BLaER1 (cell line): Measurements from ENCODE around the gene PRKCH.

ENCODE experiments used
- H3K27ac ChIP-seq: shearing (Covaris generic); formaldehyde crosslinking; 2 replicates; pipeline ENCODE4 v1.8.1; 2022
- H3K27me3 ChIP-seq: shearing (Covaris generic); formaldehyde crosslinking; 2 replicates; pipeline ENCODE4 v1.8.1; 2022
- H3K36me3 ChIP-seq: shearing (Covaris generic); formaldehyde crosslinking; 2 replicates; pipeline ENCODE4 v1.8.1; 2022
- H3K4me1 ChIP-seq: shearing (Covaris generic); formaldehyde crosslinking; 2 replicates; pipeline ENCODE4 v1.8.1; 2022
- H3K4me2 ChIP-seq: shearing (Covaris generic); formaldehyde crosslinking; 2 replicates; pipeline ENCODE4 v1.8.1; 2022
- H3K4me3 ChIP-seq: shearing (Covaris generic); formaldehyde crosslinking; 2 replicates; pipeline ENCODE4 v1.8.1; 2022
- H3K9ac ChIP-seq: shearing (Covaris generic); formaldehyde crosslinking; 2 replicates; pipeline ENCODE4 v1.8.1; 2022
- H3K9me3 ChIP-seq: shearing (Covaris generic); formaldehyde crosslinking; 2 replicates; pipeline ENCODE4 v1.8.1; 2022
- H4K20me1 ChIP-seq: shearing (Covaris generic); formaldehyde crosslinking; 2 replicates; pipeline ENCODE4 v1.8.1; 2022
- Cebpa-rat ChIP-seq: shearing (Covaris generic); IDR thresholded peaks from 2 replicates; pipeline ENCODE4 v1.8.1; 2022

Gene PRKCH

DNA sequence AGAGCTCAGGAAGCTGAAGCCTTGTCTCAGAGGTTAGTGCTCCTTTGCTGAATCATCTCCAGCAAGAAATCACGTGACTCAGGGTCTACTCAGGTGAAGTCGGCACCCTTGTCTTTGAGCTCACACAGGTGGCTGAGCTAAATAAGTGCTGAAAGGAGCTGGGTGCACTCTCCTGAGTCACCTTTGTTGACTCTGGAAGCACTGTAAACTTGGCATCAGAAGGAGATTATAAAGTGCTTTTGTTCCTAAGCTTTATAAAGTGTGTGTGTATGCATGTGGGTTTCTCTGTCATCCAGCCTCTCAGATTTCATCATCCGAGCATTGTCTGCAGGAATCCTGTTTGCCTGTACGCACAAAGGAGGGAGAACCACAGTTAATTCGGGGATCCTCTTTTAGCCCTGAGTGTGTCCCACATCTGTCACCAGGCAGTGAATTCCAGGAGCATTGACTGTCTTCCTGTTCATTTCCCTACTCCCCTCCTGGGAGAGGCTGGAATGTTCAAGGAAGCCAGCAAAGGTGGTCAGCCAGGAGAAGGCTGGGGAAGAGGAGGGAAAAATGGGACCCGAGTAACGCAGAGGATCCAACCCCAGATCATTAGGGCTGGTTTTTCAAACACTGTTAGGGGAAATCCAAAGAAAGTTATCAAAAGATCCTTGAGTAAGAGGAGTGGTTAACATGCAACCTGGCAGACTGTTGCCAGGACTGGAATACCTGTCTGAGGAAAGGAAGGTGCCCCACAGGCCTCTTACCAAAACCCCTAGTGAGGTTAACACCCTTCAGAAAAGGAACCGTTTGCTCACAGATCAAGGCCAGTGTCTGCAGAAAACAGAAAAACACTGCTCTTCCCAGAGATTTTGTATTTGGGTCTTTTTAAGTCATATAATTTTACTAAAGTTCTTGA is 216.4 kb downstream of the PRKCH start:
- Histone ChIP-seq H3K4me3 (no peak overlapping the region), H3K27ac (0 out of 2 replicates have a peak overlapping the region, but pooled peaks have one; percentile 7), H3K36me3 (peaks cover 84% of the 10 kb centered on the region), H3K9me3 (no peaks in the 10 kb centered on the region), H3K9ac (no peak overlapping the region), H4K20me1 (no peaks in the 10 kb centered on the region), H3K4me1 (no peaks in the 10 kb centered on the region), H3K27me3 (no peaks in the 10 kb centered on the region), H3K4me2 (no peak overlapping the region)
- TF ChIP-seq Cebpa-rat = no peak

DNA sequence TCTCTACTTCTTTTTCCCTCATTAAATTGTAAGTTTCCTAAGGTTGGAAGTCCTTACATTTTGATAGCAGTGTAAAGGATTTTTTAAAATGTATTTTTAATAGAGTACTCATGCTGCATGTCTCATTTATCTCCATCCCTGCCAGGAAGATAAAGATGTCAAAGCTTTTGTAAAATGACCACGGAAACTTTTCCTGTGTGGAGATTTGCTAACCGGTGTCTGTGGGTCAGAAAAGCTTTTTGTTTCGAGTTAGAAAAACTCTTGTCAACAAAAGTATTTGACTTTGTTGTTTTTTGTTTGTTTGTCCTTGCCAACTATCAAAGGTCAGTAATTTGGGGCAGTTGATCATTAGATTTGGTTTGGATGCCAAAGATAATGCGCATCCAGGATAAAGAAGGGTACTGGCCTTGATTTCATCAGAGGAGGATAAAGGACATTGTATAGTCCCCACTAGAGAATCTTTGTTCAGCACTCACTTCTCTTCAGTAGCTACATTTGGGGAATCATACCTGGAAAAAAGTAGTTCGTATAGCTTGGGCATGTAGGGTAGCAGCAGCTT is 217.2 kb downstream of the PRKCH start:
- H3K4me1 ChIP-seq = no peaks in the 10 kb centered on the region
- no peaks in the 10 kb centered on the region for H3K27me3 ChIP-seq
- no peaks in the 10 kb centered on the region for H3K9me3 ChIP-seq
- no peaks in the 10 kb centered on the region for H4K20me1 ChIP-seq
- no peak overlapping the region for H3K4me3 ChIP-seq
- no peak overlapping the region for H3K9ac ChIP-seq
- H3K4me2 ChIP-seq = no peak overlapping the region
- H3K27ac ChIP-seq = no peak overlapping the region
- no peak for TF ChIP-seq Cebpa-rat
- peaks cover 81% of the 10 kb centered on the region for H3K36me3 ChIP-seq

DNA sequence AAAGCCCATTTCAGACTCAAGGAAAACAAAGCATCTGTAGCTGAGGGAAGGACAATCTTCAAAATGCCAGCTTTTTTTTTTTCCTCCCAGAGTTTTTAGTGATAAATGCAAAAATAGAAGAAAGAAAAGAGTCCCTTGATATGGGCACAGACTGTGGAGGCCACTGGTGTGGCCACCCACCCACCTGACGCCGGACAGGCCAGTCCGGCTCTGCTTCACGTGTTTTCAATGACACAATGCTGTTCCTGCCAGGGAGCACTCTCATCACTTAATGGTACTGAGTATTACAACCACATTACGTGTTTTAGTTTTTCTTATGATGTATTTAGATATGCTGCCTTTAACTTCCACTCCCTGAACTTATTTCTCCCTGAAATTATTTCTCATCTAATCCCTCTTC is 218.3 kb downstream of the PRKCH start:
- H3K36me3 ChIP-seq = peaks cover 82% of the 10 kb centered on the region
- H3K4me1 ChIP-seq = no peaks in the 10 kb centered on the region
- no peaks in the 10 kb centered on the region for H3K9me3 ChIP-seq
- no peak overlapping the region for H3K4me3 ChIP-seq
- H3K4me2 ChIP-seq = no peak overlapping the region
- H3K9ac ChIP-seq = no peak overlapping the region
- H4K20me1 ChIP-seq = no peaks in the 10 kb centered on the region
- H3K27ac ChIP-seq = no peak overlapping the region
- no peak for TF ChIP-seq Cebpa-rat
- H3K27me3 ChIP-seq = no peaks in the 10 kb centered on the region

DNA sequence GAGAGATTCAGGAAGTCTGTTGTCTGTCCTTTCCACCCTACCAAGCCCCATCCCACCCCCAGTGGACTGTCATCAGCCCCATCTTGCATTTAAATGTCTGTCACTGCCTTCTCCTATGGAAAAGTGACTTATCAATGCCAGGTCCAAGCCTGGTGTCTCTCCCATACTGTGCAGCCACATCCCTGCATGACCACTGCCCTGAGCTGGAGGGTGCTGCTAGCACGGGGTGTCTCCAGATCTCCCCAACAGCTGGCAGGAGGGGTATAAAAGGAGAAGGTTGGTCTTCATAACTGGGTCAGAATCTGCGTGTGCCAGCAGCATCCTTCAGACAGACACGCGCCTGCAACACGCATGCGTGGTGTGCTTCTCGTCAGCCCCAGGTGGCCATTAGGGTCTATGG is 219.6 kb downstream of the PRKCH start:
- H3K27ac ChIP-seq = no peak overlapping the region
- no peak for TF ChIP-seq Cebpa-rat
- H4K20me1 ChIP-seq = no peaks in the 10 kb centered on the region
- H3K27me3 ChIP-seq = no peaks in the 10 kb centered on the region
- H3K36me3 ChIP-seq = peaks cover 79% of the 10 kb centered on the region
- H3K4me2 ChIP-seq = no peak overlapping the region
- no peak overlapping the region for H3K9ac ChIP-seq
- no peaks in the 10 kb centered on the region for H3K9me3 ChIP-seq
- no peak overlapping the region for H3K4me3 ChIP-seq
- H3K4me1 ChIP-seq = no peaks in the 10 kb centered on the region

DNA sequence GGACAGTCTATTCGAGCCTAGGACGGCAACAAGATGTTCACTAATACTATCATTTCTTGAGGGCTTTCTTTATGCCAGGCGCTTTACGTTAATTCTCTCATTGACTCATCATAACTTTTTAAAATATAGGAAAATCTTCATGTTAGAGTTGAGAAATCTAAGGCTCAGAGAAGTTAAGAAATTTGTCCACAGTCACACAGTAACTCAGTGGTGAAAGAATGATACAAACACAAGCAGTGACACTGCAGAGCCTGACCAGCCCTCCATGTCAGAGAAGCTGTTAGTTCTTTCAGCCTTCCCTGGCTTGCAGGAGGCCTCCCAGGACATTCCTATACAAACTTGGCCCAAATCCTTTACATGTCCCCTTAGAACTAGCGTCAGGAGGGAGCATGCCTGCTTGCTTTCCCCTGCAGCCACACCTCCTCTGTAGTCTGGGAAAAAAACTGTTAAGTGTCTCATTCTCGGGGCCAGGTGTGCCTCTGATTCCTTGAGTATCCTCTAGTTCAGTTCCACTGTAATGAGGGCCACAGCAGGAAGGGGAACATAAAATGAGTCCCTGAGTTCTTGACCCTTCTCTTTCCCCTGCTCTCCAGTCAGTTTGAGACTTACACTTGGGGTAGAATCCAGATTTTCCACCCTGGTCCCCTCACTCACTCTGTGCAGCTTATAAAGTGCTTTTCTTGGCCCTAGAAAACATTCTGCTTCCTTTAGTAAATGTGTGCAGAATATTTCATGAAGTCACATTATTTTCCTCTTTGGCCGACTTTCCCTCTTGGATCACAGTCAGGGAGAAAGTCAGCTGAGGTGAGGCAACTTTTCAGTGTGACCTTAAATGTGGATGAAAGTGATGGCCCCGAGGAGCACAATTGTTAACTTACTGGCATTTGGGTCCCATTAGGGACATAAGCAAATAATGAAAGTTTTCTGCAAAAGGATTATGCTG is 221.7 kb downstream of the PRKCH start:
- H3K4me1 ChIP-seq = peaks cover 7% of the 10 kb centered on the region

DNA sequence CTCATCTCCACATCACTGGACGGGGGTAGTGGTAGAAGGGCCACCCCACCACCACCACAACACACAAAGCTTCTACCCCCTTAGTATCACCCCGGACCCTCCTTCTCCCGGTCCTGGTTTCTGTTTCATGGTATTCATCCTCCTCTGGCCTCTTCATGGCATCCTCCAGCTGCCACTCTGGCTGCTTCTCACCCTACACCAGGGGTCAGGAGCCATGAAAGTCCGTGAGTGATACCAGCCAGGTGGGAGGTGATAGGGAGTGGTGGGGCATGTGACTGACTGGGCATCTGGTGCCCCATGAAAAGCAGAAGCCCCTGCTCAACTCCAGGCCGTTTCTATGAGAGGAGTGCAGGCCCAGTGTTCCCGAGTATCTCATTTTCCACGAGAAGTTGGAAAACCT is 222.6 kb downstream of the PRKCH start:
- H3K4me1 ChIP-seq = peaks cover 11% of the 10 kb centered on the region
- H3K36me3 ChIP-seq = peaks cover 81% of the 10 kb centered on the region
- no peak overlapping the region for H3K9ac ChIP-seq
- no peaks in the 10 kb centered on the region for H3K27me3 ChIP-seq
- peak overlapping the region; percentile 22; the same call in 1 of the 2 replicates for H3K27ac ChIP-seq
- H3K4me2 ChIP-seq = no peak overlapping the region
- H3K4me3 ChIP-seq = no peak overlapping the region
- no peaks in the 10 kb centered on the region; the same call in 1 of the 2 replicates for H3K9me3 ChIP-seq
- H4K20me1 ChIP-seq = no peaks in the 10 kb centered on the region
- no peak for TF ChIP-seq Cebpa-rat

More for the DNA sequence above, 221.7 kb downstream of the PRKCH start:
- Histone ChIP-seq H3K4me2 (no peak overlapping the region), H3K9me3 (no peaks in the 10 kb centered on the region; the same call in 1 of the 2 replicates), H4K20me1 (no peaks in the 10 kb centered on the region), H3K36me3 (peaks cover 79% of the 10 kb centered on the region), H3K9ac (no peak overlapping the region), H3K27me3 (no peaks in the 10 kb centered on the region), H3K27ac (no peak overlapping the region), H3K4me3 (no peak overlapping the region)
- no peak for TF ChIP-seq Cebpa-rat

DNA sequence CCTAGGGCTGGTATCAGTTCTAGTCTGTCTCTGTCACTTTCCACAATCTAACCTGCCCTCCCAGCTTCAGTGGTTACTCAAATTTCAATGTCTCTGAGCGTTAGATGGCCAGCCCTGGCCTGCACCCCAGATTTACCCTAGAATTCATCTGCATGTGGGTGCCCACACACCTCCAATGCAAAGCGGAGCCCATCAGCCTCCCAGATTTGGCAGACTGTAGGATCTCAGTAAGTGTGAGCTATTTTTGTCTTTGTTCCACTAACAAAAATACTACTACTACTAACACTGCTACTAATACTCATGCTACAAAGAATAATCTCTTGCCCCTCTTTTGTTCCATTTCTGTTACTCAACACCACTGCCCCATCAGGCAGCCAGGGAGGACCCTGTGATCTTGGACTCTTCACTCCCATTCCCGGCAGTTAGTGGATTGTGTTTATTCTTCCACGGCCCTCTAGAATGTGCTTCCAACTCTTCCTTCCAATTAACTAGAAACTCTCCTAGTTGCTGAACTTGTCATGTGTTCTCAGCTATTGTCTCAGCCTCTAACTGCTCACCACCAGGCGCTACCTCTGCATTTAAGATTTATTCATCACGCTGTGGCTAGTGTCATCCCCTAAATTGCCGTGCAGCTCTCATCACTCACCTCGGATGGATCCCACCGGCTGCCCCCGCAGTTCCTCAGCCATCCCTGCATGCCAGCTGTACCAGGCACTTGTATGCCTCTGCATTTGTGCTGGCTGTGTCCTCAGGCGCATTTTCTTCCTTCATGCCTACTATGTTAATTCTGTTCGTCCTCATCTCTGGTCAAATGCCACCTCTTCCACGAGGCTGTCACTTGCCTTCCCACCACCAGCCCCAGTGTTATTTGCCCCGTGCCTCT is 223.3 kb downstream of the PRKCH start:
- peaks cover 11% of the 10 kb centered on the region for H3K4me1 ChIP-seq
- peaks cover 81% of the 10 kb centered on the region for H3K36me3 ChIP-seq
- H3K27ac ChIP-seq = peak overlapping the region; percentile 22
- no peak for TF ChIP-seq Cebpa-rat
- no peak overlapping the region for H3K4me2 ChIP-seq
- H3K4me3 ChIP-seq = no peak overlapping the region
- H3K27me3 ChIP-seq = no peaks in the 10 kb centered on the region
- H4K20me1 ChIP-seq = no peaks in the 10 kb centered on the region
- peaks cover 5% of the 10 kb centered on the region for H3K9me3 ChIP-seq
- no peak overlapping the region for H3K9ac ChIP-seq

DNA sequence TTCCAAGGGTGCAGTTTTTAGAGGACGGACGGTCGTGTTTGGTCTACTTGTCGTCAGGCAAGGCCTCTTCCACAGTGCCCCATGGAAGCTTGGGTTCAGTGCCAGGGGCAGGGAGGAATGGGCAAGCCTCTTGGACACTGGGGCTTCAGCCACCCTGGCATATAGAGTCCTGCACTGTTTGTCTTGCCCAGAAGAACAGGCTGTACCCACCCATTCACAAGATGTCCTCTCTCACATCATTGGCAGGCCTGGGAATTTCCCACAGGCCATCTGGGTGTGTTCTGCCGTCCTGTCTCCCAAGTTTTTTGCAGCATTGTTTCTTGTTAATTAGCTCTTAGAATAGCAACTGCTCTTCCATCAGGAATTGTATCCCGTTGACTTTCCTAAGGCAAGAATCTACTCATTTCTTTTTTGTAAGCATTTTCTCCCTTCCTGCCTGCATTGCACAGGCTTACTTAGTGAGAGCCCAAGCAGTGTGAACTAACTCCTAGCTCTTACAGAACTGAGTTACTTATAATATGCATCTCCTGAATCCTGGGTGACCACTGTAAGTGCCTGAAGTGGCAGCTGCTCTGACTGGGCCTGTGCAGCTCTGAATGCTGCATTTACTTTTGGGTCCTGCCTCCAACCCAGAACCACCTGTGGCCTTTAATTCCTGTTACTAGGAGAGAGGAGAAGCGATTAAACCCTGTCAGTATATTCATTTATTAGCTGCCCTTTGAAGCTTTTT is 224.5 kb downstream of the PRKCH start:
- Histone ChIP-seq H3K9ac (no peak overlapping the region), H3K36me3 (peaks cover 81% of the 10 kb centered on the region), H3K4me3 (no peak overlapping the region), H3K27ac (peak overlapping the region; percentile 37; the same call in 1 of the 2 replicates), H3K9me3 (peaks cover 8% of the 10 kb centered on the region), H3K4me2 (no peak overlapping the region), H4K20me1 (no peaks in the 10 kb centered on the region), H3K27me3 (no peaks in the 10 kb centered on the region), H3K4me1 (peaks cover 17% of the 10 kb centered on the region)
- no peak for TF ChIP-seq Cebpa-rat
